ENCODE results near the gene RRAGC. TPM values are rescaled to one million over a fixed set of nuclear protein-coding genes. Genes with fewer than 3 reads are reported as not detected.
A peak's percentile ranks its signal among the peaks of the same experiment; 100 is the strongest.
"Not testable (repeated sequence)": the region's sequence is repeated elsewhere in the genome, so short reads cannot be mapped to it uniquely, and the experiment has no call there.

The RRAGC gene
- polyA plus RNA-seq, 1 donor from 2014 or later: 10.6 TPM

GRCh38 chr1:38872401-38873026, 12.9 kb upstream of the RRAGC start:
- H3K4me1 Mint-ChIP-seq: peaks cover 12 to 20% (median 18%) of the 10 kb centered on the region in 3 donors
- no peaks in the 10 kb centered on the region for H3K36me3 Mint-ChIP-seq
- H3K9me3 Mint-ChIP-seq: no peaks in the 10 kb centered on the region
- H3K4me3 Mint-ChIP-seq: peak overlapping the region; percentile 91 to 99 (median 96)
- no peaks in the 10 kb centered on the region for H3K27me3 Mint-ChIP-seq
- H3K27ac Mint-ChIP-seq: peak overlapping the region; percentile 32 to 99 (median 96)

DNA sequence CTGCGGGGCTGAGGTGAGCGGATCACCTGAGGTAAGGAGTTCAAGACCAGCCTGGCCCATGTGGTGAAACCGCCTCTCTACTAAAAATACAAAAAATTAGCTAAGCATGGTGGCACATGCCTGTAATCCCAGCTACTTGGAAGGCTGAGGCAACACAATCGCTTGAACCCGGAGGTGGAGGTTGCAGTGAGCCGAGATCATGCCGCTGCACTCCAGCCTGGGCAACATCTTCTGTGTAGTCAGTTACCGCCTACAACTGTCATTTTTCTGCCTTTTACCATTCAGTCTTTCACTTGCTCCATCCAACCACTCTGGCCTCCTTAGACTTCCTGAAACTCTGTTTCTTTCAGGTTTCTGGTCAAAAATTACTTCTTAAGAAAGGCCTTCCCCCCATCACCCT, 11.4 kb upstream of the RRAGC start:
- Mint-ChIP-seq H3K36me3 (no peaks in the 10 kb centered on the region), H3K27me3 (no peaks in the 10 kb centered on the region), H3K4me1 (peaks cover 14 to 22% (median 18%) of the 10 kb centered on the region in 3 donors), H3K4me3 (peak overlapping the region in 3 of 4 donors; percentile 9 to 99 (median 30)), H3K27ac (peak overlapping the region in 1 of 3 donors; percentile 99), H3K9me3 (no peaks in the 10 kb centered on the region)

GRCh38 chr1:38867208-38867607, 7.6 kb upstream of the RRAGC start:
- Mint-ChIP-seq H3K27ac (no peak overlapping the region), H3K4me3 (no peak overlapping the region), H3K4me1 (peaks cover 8 to 31% (median 23%) of the 10 kb centered on the region in 3 donors), H3K9me3 (no peaks in the 10 kb centered on the region), H3K27me3 (no peaks in the 10 kb centered on the region), H3K36me3 (no peaks in the 10 kb centered on the region)

GRCh38 chr1:38865112-38865715, 5.6 kb upstream of the RRAGC start:
- H3K36me3 Mint-ChIP-seq: no peaks in the 10 kb centered on the region
- peak overlapping the region in 1 of 4 donors; percentile 23 for H3K4me3 Mint-ChIP-seq
- H3K4me1 Mint-ChIP-seq: peaks cover 14 to 36% (median 21%) of the 10 kb centered on the region in 3 donors
- H3K27ac Mint-ChIP-seq: no peak overlapping the region
- no peaks in the 10 kb centered on the region for H3K9me3 Mint-ChIP-seq
- H3K27me3 Mint-ChIP-seq: no peaks in the 10 kb centered on the region

DNA sequence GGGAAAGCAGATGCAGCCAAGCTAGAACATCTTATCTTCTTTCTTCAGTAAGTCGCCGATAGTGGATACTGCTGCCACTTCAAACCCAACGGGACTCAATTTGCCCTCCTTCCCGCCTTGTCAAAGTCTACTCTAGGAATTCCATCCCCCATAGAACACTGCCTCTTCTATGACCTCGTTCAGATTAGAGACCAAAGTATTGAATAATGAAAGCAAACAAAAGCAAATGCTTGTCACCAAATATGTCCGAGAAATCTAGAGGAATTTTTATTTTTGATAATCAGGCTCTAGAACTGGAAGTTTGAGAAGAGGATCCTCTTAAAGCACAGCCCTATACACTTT, 853 bp upstream of the RRAGC start:
- no peaks in the 10 kb centered on the region for H3K36me3 Mint-ChIP-seq
- peak overlapping the region; percentile 94 to 100 (median 98) for H3K4me3 Mint-ChIP-seq
- peaks cover 27 to 47% (median 44%) of the 10 kb centered on the region in 3 donors for H3K4me1 Mint-ChIP-seq
- no peaks in the 10 kb centered on the region for H3K27me3 Mint-ChIP-seq
- H3K27ac Mint-ChIP-seq: peak overlapping the region; percentile 96 to 100 (median 100)
- no peaks in the 10 kb centered on the region for H3K9me3 Mint-ChIP-seq

- Mint-ChIP-seq H3K27ac (peak overlapping the region; percentile 98 to 100 (median 100)), H3K4me3 (peak overlapping the region; percentile 94 to 100 (median 98)), H3K27me3 (no peaks in the 10 kb centered on the region), H3K4me1 (peaks cover 30 to 50% (median 46%) of the 10 kb centered on the region in 3 donors), H3K36me3 (peaks cover 3% of the 10 kb centered on the region), H3K9me3 (no peaks in the 10 kb centered on the region)
These were observed 575 bp downstream of the RRAGC start for GRCh38 chr1:38858833-38859560.

DNA sequence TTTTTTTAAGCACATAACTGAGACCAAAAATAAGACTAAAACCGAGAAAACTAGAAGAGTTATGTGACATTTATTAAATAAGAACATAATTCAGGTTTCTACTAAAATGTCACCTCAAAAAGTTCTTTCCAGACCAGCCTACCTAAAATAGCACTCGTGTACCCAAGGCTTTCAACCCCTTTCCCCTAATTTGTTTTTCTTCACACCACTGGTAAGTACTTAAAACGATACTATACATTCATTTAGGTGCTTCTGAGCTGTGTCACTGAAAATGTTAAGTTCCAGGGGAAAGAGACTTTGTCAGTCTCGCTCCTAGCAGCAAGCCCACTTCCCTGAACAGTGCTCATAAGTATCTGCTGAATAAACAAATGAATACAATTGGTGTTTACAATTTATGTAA, 6.8 kb downstream of the RRAGC start:
- Mint-ChIP-seq H3K9me3 (no peaks in the 10 kb centered on the region), H3K27me3 (no peaks in the 10 kb centered on the region), H3K4me1 (peaks cover 28 to 36% (median 28%) of the 10 kb centered on the region in 3 donors), H3K27ac (peak overlapping the region in 2 of 3 donors; percentile 5 to 70), H3K4me3 (peak overlapping the region in 1 of 4 donors; percentile 25), H3K36me3 (peaks cover 7% of the 10 kb centered on the region)

- Mint-ChIP-seq H3K4me3 (peak overlapping the region in 3 of 4 donors; percentile 15 to 51 (median 50)), H3K4me1 (peaks cover 13 to 22% (median 16%) of the 10 kb centered on the region in 3 donors), H3K36me3 (peaks cover 13% of the 10 kb centered on the region), H3K27me3 (no peaks in the 10 kb centered on the region), H3K27ac (peak overlapping the region; percentile 10 to 92 (median 30)), H3K9me3 (no peaks in the 10 kb centered on the region)
These were observed 11.5 kb downstream of the RRAGC start for GRCh38 chr1:38848071-38848470.

DNA sequence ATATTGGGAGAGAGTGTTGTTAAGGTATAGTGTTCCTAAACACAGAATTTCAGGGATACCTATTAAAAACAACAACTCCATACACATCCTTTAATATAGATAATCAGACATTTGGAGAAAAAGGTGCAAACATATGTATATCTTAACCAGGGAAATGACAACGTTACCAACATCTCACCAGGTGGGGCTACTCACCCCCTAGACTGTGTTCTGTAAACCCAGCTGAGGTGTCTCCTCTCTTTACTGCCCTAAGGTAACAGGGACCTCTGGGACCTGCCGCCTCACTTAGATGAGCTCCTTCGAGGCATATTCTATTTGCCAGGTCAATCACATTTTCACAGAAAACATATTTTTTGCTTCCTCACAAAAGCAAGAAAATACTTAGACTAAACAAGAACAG, 13.4 kb downstream of the RRAGC start:
- peak overlapping the region in 1 of 3 donors; percentile 0 for H3K27ac Mint-ChIP-seq
- H3K4me3 Mint-ChIP-seq: peak overlapping the region in 1 of 4 donors; percentile 7
- no peaks in the 10 kb centered on the region for H3K27me3 Mint-ChIP-seq
- peaks cover 7 to 11% (median 10%) of the 10 kb centered on the region in 3 donors for H3K4me1 Mint-ChIP-seq
- H3K9me3 Mint-ChIP-seq: no peaks in the 10 kb centered on the region
- H3K36me3 Mint-ChIP-seq: peaks cover 13% of the 10 kb centered on the region

DNA sequence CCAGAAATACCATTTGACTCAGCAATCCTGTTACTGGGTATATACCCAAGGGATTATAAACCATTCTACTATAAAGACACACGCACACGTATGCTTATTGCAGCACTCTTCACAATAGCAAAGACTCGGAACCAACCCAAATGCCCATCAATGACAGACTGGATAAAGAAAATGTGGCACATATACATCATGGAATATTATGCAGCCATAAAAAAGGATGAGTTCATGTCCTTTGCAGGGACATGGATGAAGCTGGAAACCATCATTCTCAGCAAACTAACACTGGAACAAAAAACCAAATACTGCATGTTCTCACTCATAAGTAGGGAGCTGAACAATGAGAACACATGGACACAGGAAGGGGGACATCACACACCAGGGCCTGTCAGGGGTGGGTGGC, 14.5 kb downstream of the RRAGC start:
- Mint-ChIP-seq H3K4me1 (peaks cover 9 to 12% (median 10%) of the 10 kb centered on the region in 3 donors), H3K36me3 (peaks cover 13% of the 10 kb centered on the region)
- H3K9me3 Mint-ChIP-seq, H3K27ac Mint-ChIP-seq, H3K27me3 Mint-ChIP-seq, H3K4me3 Mint-ChIP-seq: not testable (repeated sequence)

DNA sequence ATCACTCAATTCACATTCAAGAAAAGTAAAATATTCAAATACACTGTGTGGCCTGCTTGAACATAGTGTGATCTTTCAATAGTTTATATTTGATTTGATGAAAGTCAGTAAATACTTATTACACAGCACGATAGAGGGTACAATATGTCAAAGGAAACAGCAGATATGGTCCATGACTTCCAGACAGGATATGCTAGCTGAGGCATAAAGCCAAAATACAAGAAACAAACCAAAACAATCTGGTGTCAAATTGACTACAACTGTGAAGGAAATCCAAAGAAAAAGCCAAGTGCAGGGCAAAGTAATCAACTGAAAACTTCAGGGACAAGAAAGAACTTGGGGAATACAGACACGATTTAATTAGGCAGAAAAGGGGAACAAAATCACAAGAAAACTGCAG, 19.3 kb downstream of the RRAGC start:
- Mint-ChIP-seq H3K27me3 (no peaks in the 10 kb centered on the region), H3K4me3 (no peak overlapping the region), H3K36me3 (peaks cover 6% of the 10 kb centered on the region), H3K4me1 (peaks cover 4 to 5% (median 5%) of the 10 kb centered on the region in 3 donors), H3K27ac (peak overlapping the region in 1 of 3 donors; percentile 18), H3K9me3 (no peaks in the 10 kb centered on the region)

GRCh38 chr1:38839363-38839762, 20.2 kb downstream of the RRAGC start:
- Mint-ChIP-seq H3K4me1 (peaks cover 0 to 8% (median 5%) of the 10 kb centered on the region in 3 donors), H3K4me3 (no peak overlapping the region), H3K27ac (no peak overlapping the region), H3K27me3 (no peaks in the 10 kb centered on the region), H3K9me3 (no peaks in the 10 kb centered on the region), H3K36me3 (peaks cover 2% of the 10 kb centered on the region)

DNA sequence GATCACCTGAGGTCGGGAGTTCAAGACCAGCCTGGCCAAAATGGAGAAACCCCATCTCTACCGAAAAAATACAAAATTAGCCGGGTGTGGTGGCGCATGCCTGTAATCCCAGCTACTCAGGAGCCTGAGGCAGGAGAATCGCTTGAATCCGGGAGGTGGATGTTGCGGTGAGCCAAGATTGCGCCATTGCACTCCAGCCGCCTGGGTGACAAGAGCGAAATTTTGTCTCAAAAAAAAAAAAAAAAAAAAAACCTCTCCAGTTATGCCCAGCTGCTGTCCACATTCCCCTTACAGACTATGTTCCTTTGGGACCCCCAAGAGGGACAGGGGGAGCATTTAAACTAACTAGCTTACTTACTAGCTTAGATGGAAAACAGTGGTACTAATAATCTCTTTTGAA, 23.3 kb downstream of the RRAGC start:
- H3K4me1 Mint-ChIP-seq, H3K27ac Mint-ChIP-seq, H3K4me3 Mint-ChIP-seq, H3K9me3 Mint-ChIP-seq, H3K36me3 Mint-ChIP-seq, H3K27me3 Mint-ChIP-seq: not testable (repeated sequence)

DNA sequence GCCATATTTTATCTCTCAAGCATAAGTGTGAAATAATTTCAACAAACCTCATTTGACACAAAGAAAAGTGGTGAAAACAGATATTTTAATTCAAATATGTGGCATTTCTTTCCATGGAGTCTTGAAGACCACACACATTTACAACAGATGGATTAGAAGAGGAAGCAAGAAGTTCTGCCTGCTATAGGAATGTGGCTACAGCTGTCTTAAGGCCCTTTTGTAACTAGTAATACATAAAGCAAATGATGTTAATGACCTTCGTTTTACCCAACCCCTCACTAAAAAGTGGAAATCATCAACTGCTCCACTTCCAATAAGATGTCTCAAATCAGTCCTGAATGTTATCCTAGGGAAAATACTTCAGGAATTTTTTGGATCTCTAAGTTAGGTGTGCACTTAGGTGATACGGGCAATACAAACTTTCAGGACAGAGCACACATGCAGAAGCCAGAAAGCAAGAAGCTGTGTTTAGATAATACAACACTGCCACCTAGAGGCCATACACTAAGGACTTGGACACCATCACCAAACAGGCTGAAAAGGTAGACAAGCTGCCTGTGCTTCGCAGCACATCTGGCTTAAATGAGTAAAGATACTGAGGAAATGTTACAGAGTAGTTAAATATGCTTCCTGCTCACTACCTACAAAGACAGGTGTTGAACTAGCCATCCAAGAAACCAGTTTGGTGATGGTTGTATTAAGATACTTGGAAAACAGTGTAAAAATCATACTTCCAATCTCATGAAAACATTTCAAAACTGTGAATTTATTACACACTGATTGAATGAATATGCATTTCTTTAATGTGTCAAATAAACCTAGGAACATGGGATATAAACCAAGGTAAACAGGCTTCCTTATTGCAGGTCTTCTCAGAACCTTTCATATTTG, 24.4 kb downstream of the RRAGC start:
- H3K4me3 Mint-ChIP-seq: no peak overlapping the region
- no peak overlapping the region for H3K27ac Mint-ChIP-seq
- H3K9me3 Mint-ChIP-seq: no peaks in the 10 kb centered on the region
- H3K27me3 Mint-ChIP-seq: peaks cover 8% of the 10 kb centered on the region
- H3K36me3 Mint-ChIP-seq: peaks cover 2% of the 10 kb centered on the region
- H3K4me1 Mint-ChIP-seq: peaks cover 0 to 4% (median 0%) of the 10 kb centered on the region in 3 donors

All from IgD-negative memory B cell (primary cell).